ENCODE data around the gene ACBD4.

GRCh38 chr17:45135978-45136791 lies 698 bp downstream of the ACBD4 start:
- TF ChIP-seq POLR2A (IDR thresholded peaks at IDR 0.05) = no peak
- TF ChIP-seq CTCF (IDR thresholded peaks at IDR 0.05) = no peak
